GM21717 (cell line): Measurements from ENCODE around the gene NRXN3.
"Not testable (repeated sequence)": the region's sequence is repeated elsewhere in the genome, so short reads cannot be mapped to it uniquely, and the experiment has no call there.

ENCODE experiments used
- ATAC-seq: cut with Tn5 transposase; IDR thresholded peaks from one replicate; pipeline ENCODE4 v1.9.1; 2021; ENCODE audit warnings: mild to moderate bottlenecking, moderate library complexity; ENCODE audit not compliant: unreplicated experiment

The NRXN3 gene

GRCh38 chr14:78566859-78567172 is 396.6 kb downstream of the NRXN3 start:
- no peak for ATAC-seq

DNA sequence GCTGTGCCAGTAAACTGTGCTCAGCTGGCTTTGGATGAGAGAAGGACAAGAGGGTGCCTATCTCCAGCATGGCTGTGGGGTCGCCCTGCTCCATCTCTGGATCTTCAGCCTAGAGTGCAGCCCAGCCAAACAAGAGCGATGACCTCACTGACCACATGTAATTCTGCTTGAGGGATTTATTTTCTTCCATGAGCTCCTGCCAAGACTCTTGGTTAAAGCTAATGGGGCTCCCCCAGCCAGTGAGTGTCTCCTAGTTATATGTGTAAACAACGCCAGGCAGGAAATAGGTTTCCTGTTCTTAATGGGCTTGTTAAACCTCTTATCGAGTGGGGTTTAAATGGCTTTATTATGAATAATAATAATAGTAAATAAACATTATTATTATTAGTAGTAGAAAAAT is 397.2 kb downstream of the NRXN3 start:
- no peak for ATAC-seq

DNA sequence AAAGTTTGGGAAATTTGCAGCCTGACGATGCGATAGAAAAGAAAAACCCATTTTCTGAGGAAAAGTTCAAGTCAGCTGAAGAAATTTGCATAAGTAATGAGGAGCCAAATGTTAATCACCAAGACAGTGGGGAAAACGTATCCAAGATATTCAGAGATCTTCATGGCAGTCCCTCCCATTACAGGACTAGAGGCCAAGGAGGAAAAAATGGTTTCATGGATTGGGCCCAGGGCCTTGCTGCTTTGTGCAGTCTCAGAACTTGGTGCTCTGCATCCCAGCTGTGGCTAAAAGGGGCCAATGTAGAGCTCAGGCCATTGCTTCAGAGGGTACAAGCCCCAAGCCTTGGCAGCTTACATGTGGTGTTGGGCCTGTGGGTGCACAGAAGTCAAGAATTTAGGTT is 403.6 kb downstream of the NRXN3 start:
- not testable (repeated sequence) for ATAC-seq

DNA sequence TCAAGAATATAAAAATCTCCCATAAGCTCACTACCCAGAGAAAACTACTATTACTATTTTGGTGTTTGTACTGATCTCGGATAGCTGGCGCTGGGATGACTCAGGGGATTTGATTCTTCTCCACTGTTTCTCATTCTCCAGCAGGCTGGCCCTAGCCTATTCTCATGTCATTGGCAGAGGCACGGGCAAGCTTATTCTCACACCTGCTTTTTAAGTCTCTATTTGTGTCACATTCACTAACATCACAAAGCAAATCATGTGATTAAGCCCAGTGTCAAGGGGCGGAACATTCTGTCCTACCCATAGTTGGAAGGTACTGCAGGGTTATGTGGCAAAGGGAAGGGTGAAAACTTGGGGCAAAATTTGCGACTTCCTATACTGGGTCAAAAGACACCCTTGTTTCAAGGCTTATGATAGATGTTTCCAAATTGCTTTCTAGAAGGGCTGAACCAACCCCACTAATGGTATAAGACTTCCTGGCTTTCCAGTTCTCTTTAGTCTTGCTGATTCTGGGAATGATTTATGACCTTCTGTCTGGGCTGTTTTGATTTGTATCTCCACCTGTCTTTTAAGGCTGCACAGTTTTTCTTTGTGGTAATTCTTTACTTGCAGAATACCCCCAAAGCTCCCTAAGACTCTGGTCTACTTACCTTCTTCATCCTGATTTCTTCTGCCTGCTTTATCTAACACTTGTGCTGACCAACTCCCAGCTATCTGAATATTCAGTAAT is 406.4 kb downstream of the NRXN3 start:
- ATAC-seq = no peak

- no peak for ATAC-seq
Observed at GRCh38 chr14:78581229-78581628, 411.1 kb downstream of the NRXN3 start.

DNA sequence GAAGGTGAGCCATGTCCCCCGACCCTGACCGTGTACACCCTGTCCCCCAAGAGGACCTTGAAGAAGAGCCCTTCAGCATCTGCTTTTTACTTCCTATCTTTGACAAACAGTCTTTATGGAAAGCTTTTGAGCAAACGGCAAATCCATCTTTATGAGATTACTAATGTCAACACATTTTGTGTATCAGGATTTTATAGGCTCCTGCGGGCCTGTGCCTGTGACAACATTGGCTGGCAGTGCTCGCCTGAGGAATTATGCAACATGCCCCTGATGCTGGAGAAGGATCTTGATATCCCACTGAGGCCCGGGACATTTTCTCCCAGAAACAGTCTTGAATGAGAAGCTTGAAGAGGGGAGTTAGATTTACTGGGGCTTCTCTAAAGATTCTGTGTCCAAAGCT is 416.5 kb downstream of the NRXN3 start:
- no peak for ATAC-seq

DNA sequence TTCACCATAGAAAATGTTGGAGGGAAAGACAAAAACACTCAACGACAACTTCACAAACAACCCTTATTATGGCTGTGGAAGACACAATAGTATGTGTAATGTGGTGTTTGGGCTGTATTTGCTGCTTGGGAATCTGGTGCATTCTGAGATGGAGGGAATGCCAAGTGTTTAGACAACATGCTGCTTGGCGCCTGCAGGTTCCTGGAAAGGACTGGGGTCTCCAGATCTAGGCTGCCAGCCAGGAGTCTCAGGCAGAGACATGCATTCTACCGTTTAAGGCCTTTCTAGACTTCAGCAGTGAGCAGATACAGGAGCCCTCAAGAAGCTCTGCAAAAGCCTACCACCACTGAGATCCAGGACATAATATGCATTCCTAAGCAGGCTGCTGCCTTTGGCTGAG is 418.7 kb downstream of the NRXN3 start:
- no peak for ATAC-seq

GRCh38 chr14:78592616-78593219 is 422.5 kb downstream of the NRXN3 start:
- ATAC-seq = no peak

DNA sequence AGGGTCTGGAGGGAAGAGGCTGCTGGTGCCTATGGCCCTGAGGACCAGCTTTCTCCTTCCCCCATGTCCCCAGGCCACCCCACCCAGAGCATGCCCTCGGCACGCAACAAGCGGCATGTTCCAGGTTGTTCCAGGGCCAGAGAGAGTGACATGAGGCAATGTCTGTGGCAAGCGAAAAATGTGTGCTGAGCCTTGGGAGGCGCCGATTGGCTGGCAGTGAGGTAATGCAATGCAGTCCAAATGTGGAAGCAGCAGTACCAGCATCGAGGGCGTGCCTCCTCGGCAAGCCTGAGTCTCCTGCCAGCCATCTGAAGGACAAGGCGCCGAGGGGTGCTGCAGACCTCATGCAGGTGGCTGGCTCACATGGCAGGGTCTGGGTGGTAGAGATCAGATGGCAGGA is 423.8 kb downstream of the NRXN3 start:
- ATAC-seq = no peak

- no peak for ATAC-seq
Observed at GRCh38 chr14:78595797-78596196, 425.6 kb downstream of the NRXN3 start.

- peak; percentile 92 for ATAC-seq
Observed at GRCh38 chr14:78598046-78598920, 428.1 kb downstream of the NRXN3 start.

DNA sequence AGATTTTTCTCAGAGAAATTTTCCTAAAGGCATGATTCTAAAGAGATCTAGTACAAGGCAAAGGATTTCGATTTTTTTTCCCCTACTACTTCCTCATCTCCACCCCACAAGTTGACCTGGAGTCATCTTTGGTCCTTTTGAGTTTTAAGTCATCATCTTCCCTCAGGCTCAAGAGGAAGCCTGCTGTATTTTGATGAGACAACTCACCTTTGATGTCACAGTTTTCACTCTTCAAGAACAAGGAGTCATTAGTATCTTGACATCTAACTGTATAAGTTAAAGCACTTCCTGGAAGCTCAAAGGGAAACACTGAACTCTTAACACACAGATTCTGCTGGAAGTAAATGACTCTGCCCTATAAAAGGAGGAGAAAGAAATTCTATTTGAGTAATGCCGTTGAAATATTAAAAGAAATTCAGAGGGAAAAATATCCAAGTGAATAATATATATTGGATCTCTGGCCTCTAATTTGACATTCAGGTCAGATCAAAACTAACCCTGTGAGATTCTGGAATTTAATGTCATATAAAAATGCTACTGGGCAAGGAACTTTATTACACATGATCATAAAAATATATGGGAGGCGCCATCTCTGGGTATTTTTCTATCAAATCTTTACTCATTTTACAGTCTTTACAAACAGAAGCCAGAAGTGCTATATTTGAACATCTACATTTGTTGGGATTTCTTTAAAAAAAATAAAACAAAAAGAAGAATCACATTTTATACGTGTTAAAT is 435.0 kb downstream of the NRXN3 start:
- no peak for ATAC-seq

GRCh38 chr14:78605897-78606500 is 435.8 kb downstream of the NRXN3 start:
- ATAC-seq = no peak

GRCh38 chr14:78608998-78609787 is 439.0 kb downstream of the NRXN3 start:
- ATAC-seq = no peak

GRCh38 chr14:78610994-78611393 is 440.8 kb downstream of the NRXN3 start:
- no peak for ATAC-seq

GRCh38 chr14:78611796-78612571 is 441.8 kb downstream of the NRXN3 start:
- ATAC-seq = no peak

- ATAC-seq = no peak
Observed at GRCh38 chr14:78612666-78613065, 442.5 kb downstream of the NRXN3 start.

GRCh38 chr14:78614593-78614992 is 444.4 kb downstream of the NRXN3 start:
- ATAC-seq = no peak

DNA sequence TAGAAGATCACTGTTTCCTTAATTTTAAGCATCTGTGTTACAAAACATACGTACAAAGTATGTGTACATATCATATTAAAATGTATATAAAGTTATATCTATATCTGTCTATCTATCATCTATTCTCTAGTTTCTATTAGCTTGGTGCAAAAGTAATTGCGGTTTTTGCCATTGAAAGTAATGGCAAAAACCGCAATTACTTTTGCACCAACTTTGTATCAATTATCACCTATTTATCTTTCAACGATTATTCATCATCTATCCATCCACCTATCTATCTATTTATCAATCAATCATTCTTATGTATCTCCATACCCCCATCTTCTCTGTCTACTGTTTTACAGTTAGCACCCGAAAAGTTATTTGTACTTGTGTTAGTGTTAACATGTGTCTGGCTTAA is 447.6 kb downstream of the NRXN3 start:
- ATAC-seq = no peak
